Panc1 (cell line): Measurements from ENCODE around the gene NXPH2. TPM values are rescaled to one million over a fixed set of nuclear protein-coding genes. Genes with fewer than 3 reads are reported as not detected.

Experiments used
- ATAC-seq: fragments of 200-7000 bp; cut with Tn5 transposase; 2 replicates; pipeline ENCODE4 v1.9.1; 2020; ENCODE audit warnings: mild to moderate bottlenecking, moderate library complexity
- BruUV-seq: library from RNA; stranded (reverse); fragments of 400-500 nt; replicated peaks from 2 replicates; lab custom pipeline; 2021; lab: Mats Ljungman, UMichigan
- CTCF ChIA-PET: fragments of 300-600 bp; sonication (Branson Sonifier 250); formaldehyde crosslinking; loops from one replicate; lab custom pipeline; 2022; ENCODE audit warnings: antibody characterized with exemption; lab: Charles Lee
- POLR2A ChIA-PET: fragments of 300-600 bp; sonication (Branson Sonifier 250); formaldehyde crosslinking; loops from one replicate; lab custom pipeline; 2022; ENCODE audit warnings: antibody characterized with exemption; lab: Charles Lee
- DNase-seq: peaks from one replicate; pipeline ENCODE4 v3.0.0-alpha.2; 2010; ENCODE audit warnings: low read depth, low spot score
- H3K27ac ChIP-seq: 2 replicates; pipeline ENCODE4 v1.5.1; 2011; ENCODE audit warnings: mild to moderate bottlenecking, low read length, inconsistent platforms
- H3K27me3 ChIP-seq: fragments of 200-500 bp; sonication (Bioruptor generic); 2 replicates; pipeline ENCODE4 v1.6.0; 2014; ENCODE audit warnings: low read length, inconsistent platforms; ENCODE audit not compliant: control insufficient read depth, insufficient read depth
- H3K36me3 ChIP-seq: fragments of 200-500 bp; sonication (Bioruptor generic); 2 replicates; pipeline ENCODE4 v1.5.1; 2014; ENCODE audit warnings: inconsistent platforms, mild to moderate bottlenecking, low read length, moderate library complexity; ENCODE audit not compliant: control insufficient read depth, insufficient read depth
- H3K4me1 ChIP-seq: 2 replicates; pipeline ENCODE4 v1.5.1; 2011; ENCODE audit warnings: inconsistent platforms, mild to moderate bottlenecking, low read length, moderate library complexity; ENCODE audit not compliant: control insufficient read depth, insufficient read depth
- H3K4me3 ChIP-seq, 2 experiments: 2 replicates each; pipeline ENCODE4 v1.5.1; 2011 to 2012; ENCODE audit warnings: low read depth in 2 of 2, low read length in 2 of 2, mild to moderate bottlenecking in 2 of 2, inconsistent platforms in 1 of 2, moderate library complexity in 1 of 2
- H3K9me3 ChIP-seq: fragments of 200-500 bp; sonication (Bioruptor generic); 2 replicates; pipeline ENCODE4 v1.5.1; 2014; ENCODE audit warnings: low read depth, mild to moderate bottlenecking, inconsistent platforms, low read length, moderate library complexity; ENCODE audit not compliant: control insufficient read depth, insufficient read depth
- POLR2AphosphoS5 ChIP-seq: IDR thresholded peaks from 2 replicates; pipeline ENCODE4 v1.6.1; 2012; ENCODE audit warnings: mild to moderate bottlenecking, low read depth, low read length, moderate library complexity
- SIN3A ChIP-seq: IDR thresholded peaks from 2 replicates; pipeline ENCODE4 v1.6.1; 2012; ENCODE audit warnings: low read depth, mild to moderate bottlenecking, low read length, moderate library complexity, borderline replicate concordance; ENCODE audit not compliant: insufficient read depth
- TCF7L2 ChIP-seq: IDR thresholded peaks from 2 replicates; pipeline ENCODE4 v1.6.1; 2011; ENCODE audit warnings: mild to moderate bottlenecking, low read depth, low read length, inconsistent platforms
- in situ Hi-C: cut with HindIII; loops from 2 replicates; pipeline ENCODE4 v1.10.0; 2016; ENCODE audit warnings: low sequenced_read_pairs, low pct_unique_long_range_greater_than_20kb
- intact Hi-C: fragments of 100-400 bp; cut with micrococcal nuclease; formaldehyde crosslinking; loops from one replicate; pipeline ENCODE4 v1.10.0; 2022; ENCODE audit not compliant: unreplicated experiment
- total RNA-seq: library from RNA; stranded (reverse); gene quantifications from one replicate; pipeline ENCODE4 v1.2.1, GENCODE V29; 2021; ENCODE audit not compliant: unreplicated experiment
- TF ChIP-seq, protein P1 (sequence below), 2 experiments: IDR thresholded peaks; 2 replicates each; pipeline ENCODE4 v1.6.1; 2011 to 2012; ENCODE audit warnings: low read depth in 2 of 2, control low read depth in 1 of 2, low read length in 1 of 2, mild to moderate bottlenecking in 1 of 2, moderate library complexity in 1 of 2; ENCODE audit not compliant: insufficient read depth in 1 of 2
- TF ChIP-seq, protein P2 (sequence below): fragments of 450-650 bp; IDR thresholded peaks from 2 replicates; pipeline ENCODE4 v1.5.1; 2017; ENCODE audit warnings: mild to moderate bottlenecking

Gene NXPH2
- total RNA-seq, 1 experiment from 2014 or later: 5.4 TPM

DNA sequence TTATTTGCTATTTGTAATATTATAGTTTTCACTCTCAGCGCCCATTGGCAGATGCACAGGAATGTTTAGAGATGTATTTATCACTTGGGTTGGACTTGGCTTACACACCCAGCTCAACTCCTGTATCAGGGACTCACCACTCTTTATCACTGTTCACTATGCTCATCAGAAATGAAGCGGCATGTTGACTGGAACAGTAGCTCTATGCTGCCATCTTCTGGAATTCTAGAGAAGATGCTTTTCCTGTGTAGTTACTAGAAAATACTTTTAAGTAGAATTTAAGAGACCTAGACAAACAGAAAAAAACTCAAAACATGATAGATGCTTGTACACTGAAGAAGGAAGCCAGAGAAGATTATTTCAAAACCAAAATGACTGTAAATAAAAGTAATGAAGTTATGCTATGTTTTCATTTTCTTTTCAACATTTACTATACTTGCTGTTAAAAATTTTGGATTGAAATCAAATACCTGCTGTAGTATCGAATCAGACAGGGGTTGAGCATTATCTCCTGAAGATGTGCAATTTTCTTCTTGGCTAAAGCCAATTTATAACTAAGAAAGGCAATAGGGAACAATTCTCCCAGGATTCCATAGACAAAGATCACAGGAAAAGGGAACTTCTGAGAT is 47.4 kb upstream of the NXPH2 start:
- no peak for DNase-seq
- H3K36me3 ChIP-seq: no peaks in the 10 kb centered on the region
- in situ Hi-C loops: no loop called here
- peak; percentile 77 for ATAC-seq
- TF ChIP-seq, protein P1, sequence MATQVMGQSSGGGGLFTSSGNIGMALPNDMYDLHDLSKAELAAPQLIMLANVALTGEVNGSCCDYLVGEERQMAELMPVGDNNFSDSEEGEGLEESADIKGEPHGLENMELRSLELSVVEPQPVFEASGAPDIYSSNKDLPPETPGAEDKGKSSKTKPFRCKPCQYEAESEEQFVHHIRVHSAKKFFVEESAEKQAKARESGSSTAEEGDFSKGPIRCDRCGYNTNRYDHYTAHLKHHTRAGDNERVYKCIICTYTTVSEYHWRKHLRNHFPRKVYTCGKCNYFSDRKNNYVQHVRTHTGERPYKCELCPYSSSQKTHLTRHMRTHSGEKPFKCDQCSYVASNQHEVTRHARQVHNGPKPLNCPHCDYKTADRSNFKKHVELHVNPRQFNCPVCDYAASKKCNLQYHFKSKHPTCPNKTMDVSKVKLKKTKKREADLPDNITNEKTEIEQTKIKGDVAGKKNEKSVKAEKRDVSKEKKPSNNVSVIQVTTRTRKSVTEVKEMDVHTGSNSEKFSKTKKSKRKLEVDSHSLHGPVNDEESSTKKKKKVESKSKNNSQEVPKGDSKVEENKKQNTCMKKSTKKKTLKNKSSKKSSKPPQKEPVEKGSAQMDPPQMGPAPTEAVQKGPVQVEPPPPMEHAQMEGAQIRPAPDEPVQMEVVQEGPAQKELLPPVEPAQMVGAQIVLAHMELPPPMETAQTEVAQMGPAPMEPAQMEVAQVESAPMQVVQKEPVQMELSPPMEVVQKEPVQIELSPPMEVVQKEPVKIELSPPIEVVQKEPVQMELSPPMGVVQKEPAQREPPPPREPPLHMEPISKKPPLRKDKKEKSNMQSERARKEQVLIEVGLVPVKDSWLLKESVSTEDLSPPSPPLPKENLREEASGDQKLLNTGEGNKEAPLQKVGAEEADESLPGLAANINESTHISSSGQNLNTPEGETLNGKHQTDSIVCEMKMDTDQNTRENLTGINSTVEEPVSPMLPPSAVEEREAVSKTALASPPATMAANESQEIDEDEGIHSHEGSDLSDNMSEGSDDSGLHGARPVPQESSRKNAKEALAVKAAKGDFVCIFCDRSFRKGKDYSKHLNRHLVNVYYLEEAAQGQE (IDR thresholded peaks at IDR 0.05; ENCODE audit: insufficient read depth in 1 of 2, low read depth in 2 of 2, low read length in 1 of 2): no peak
- TF ChIP-seq SIN3A (no peak), TCF7L2 (no peak), POLR2AphosphoS5 (no peak)
- TF ChIP-seq, protein P2, sequence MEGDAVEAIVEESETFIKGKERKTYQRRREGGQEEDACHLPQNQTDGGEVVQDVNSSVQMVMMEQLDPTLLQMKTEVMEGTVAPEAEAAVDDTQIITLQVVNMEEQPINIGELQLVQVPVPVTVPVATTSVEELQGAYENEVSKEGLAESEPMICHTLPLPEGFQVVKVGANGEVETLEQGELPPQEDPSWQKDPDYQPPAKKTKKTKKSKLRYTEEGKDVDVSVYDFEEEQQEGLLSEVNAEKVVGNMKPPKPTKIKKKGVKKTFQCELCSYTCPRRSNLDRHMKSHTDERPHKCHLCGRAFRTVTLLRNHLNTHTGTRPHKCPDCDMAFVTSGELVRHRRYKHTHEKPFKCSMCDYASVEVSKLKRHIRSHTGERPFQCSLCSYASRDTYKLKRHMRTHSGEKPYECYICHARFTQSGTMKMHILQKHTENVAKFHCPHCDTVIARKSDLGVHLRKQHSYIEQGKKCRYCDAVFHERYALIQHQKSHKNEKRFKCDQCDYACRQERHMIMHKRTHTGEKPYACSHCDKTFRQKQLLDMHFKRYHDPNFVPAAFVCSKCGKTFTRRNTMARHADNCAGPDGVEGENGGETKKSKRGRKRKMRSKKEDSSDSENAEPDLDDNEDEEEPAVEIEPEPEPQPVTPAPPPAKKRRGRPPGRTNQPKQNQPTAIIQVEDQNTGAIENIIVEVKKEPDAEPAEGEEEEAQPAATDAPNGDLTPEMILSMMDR: peak; percentile 78
- no peaks in the 10 kb centered on the region; the same call in 1 of the 2 replicates for H3K4me1 ChIP-seq
- ChIA-PET POLR2A (no interaction called here), CTCF (interaction anchor here (0.6 to 1.8 kb wide), 4 partner anchors 877 to 961 kb away, joined by 3 to 7 read pairs (median 5); no protein-coding TSS in a partner anchor)
- no peaks in the 10 kb centered on the region; the same call in 1 of the 2 replicates for H3K27me3 ChIP-seq
- H3K27ac ChIP-seq: no peak overlapping the region
- intact Hi-C loops: loop anchor here (1.0 to 10.0 kb wide), 3 partner anchors 453 to 961 kb away; no protein-coding TSS in a partner anchor
- no peak overlapping the region for H3K4me3 ChIP-seq
- H3K9me3 ChIP-seq: no peaks in the 10 kb centered on the region
- BruUV-seq: no TSS peak

DNA sequence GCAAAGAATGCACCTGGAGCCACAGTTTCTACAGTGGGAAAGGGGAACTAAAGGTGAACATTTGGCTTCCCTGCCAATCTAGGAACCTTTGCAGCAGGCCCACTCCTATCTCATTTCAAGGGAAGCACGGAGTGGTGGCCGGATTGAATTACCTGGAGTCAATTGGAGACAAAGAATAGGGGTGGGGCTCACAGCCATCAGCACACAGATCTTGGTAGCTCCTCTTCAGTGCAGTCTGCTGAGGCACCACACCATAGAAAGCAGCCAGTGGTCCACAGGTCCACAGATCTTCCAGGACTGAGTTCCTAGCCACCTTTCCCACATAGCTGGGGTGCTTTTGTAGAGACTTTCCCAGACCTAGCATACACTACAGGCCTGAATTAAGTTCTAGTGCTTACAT is 43.5 kb upstream of the NXPH2 start:
- CTCF ChIA-PET: no interaction called here
- no peaks in the 10 kb centered on the region for H3K36me3 ChIP-seq
- no peak overlapping the region for H3K4me3 ChIP-seq
- no peaks in the 10 kb centered on the region; the same call in 1 of the 2 replicates for H3K4me1 ChIP-seq
- DNase-seq (no peak), ATAC-seq (no peak)
- H3K27ac ChIP-seq: no peak overlapping the region
- no peak for TF ChIP-seq SIN3A
- TF ChIP-seq, protein P2: no peak
- TF ChIP-seq, protein P1 (IDR thresholded peaks at IDR 0.05; ENCODE audit: insufficient read depth in 1 of 2, low read depth in 2 of 2, low read length in 1 of 2): no peak
- TF ChIP-seq TCF7L2: no peak
- no peak for TF ChIP-seq POLR2AphosphoS5
- POLR2A ChIA-PET: no interaction called here
- no peaks in the 10 kb centered on the region for H3K9me3 ChIP-seq
- no peaks in the 10 kb centered on the region for H3K27me3 ChIP-seq
- BruUV-seq: no TSS peak
- intact Hi-C loops (loop anchor here (10.0 kb wide), 1 partner anchor 449 kb away; no protein-coding TSS in a partner anchor), in situ Hi-C loops (no loop called here)
